K562 (cell line): ENCODE data around the gene FUBP3.

Source experiments
- CREB1 ChIP-seq, 2 experiments: sonication (generic) in 1 of 2; formaldehyde crosslinking in 1 of 2; IDR thresholded peaks; 2 replicates each; pipeline versions ENCODE4 v1.6.1 to v1.8.0; 2012 to 2022; ENCODE audit warnings: inconsistent platforms in 1 of 2, mild to moderate bottlenecking in 1 of 2, missing genetic modification reagents in 1 of 2, moderate library complexity in 1 of 2
- CTCF ChIP-seq, 3 experiments: IDR thresholded peaks in 2 of 3; conservative IDR thresholded peaks in 1 of 3; 2 replicates each; pipeline ENCODE4 v1.5.1; 2011 to 2012; ENCODE audit warnings: low read length in 3 of 3, mild to moderate bottlenecking in 3 of 3, control low read depth in 2 of 3, improper control_type of control experiment in 1 of 3, inconsistent platforms in 1 of 3, low read depth in 1 of 3, mixed read lengths in 1 of 3, moderate library complexity in 1 of 3; ENCODE audit not compliant: insufficient read depth in 2 of 3
- HMG20B ChIP-seq: fragments of 250-450 bp; sonication (Bioruptor Pico); IDR thresholded peaks from 2 replicates; pipeline ENCODE4 v1.5.0; 2021; ENCODE audit warnings: mild to moderate bottlenecking
- HNRNPK ChIP-seq: fragments of 200-400 bp; formaldehyde crosslinking; IDR thresholded peaks from one replicate; pipeline ENCODE4 v1.6.1; 2018; ENCODE audit warnings: mild to moderate bottlenecking, low read depth, low read length; ENCODE audit not compliant: poor library complexity, severe bottlenecking
- MAFK ChIP-seq: IDR thresholded peaks from 2 replicates; pipeline ENCODE4 v1.6.1; 2011; ENCODE audit warnings: low read length, improper control_type of control experiment
- NR2C2 ChIP-seq, 2 experiments: fragments of 200-800 bp in 1 of 2; sonication (Bioruptor generic) in 1 of 2; sonication (generic) in 1 of 2; formaldehyde crosslinking in 1 of 2; IDR thresholded peaks; 2 replicates each; pipeline versions ENCODE4 v1.6.1 to v1.8.0; 2016 to 2022; ENCODE audit warnings: mild to moderate bottlenecking in 1 of 2, missing compliant biosample characterization in 1 of 2, missing genetic modification characterization in 1 of 2, missing genetic modification reagents in 1 of 2
- POLR2A ChIP-seq: fragments of 450-650 bp; conservative IDR thresholded peaks from 2 replicates; pipeline ENCODE4 v1.6.1; 2016
- RFX5 ChIP-seq: IDR thresholded peaks from 2 replicates; pipeline ENCODE4 v1.6.1; 2011; ENCODE audit warnings: low read depth, mild to moderate bottlenecking, improper control_type of control experiment, low read length
- SP2 ChIP-seq: IDR thresholded peaks from 2 replicates; pipeline ENCODE4 v1.6.1; 2011; ENCODE audit warnings: mild to moderate bottlenecking, low read depth, low read length, moderate library complexity; ENCODE audit not compliant: poor library complexity, severe bottlenecking; ENCODE audit errors: extremely low read depth
- XRCC5 ChIP-seq: fragments of 200-400 bp; formaldehyde crosslinking; IDR thresholded peaks from 2 replicates; pipeline ENCODE4 v1.6.1; 2017; ENCODE audit warnings: low read depth, mild to moderate bottlenecking, low read length
- ZNF217 ChIP-seq: sonication (generic); formaldehyde crosslinking; IDR thresholded peaks from 2 replicates; pipeline ENCODE4 v1.8.0; 2022; ENCODE audit warnings: mild to moderate bottlenecking, missing genetic modification reagents

GRCh38 chr9:130633336-130634190 is 54.2 kb downstream of the FUBP3 start:
- TF ChIP-seq ZNF217 (no peak), HMG20B (CRISPR knock-in tag) (no peak), HNRNPK (no peak), XRCC5 (no peak), RFX5 (no peak), POLR2A (no peak), CTCF (IDR thresholded peaks at IDR 0.05 in 2 of 3, conservative IDR thresholded peaks at IDR 0.05 in 1 of 3; ENCODE audit: insufficient read depth in 2 of 3, low read depth in 1 of 3, low read length in 3 of 3) (no peak), CREB1 (IDR thresholded peaks at IDR 0.05) (no peak), CREB1 (CRISPR knock-in tag; IDR thresholded peaks at IDR 0.05) (no peak), MAFK (no peak), SP2 (no peak), NR2C2 (CRISPR knock-in tag; IDR thresholded peaks at IDR 0.05) (no peak), NR2C2 (tag; IDR thresholded peaks at IDR 0.05) (no peak)
